Suppressor macrophage (primary cell): ENCODE measurements around the gene ING5.
"Not testable (repeated sequence)": the region's sequence is repeated elsewhere in the genome, so short reads cannot be mapped to it uniquely, and the experiment has no call there.

Experiments used
- DNase-seq, 4 experiments: peaks; one replicate each; pipeline ENCODE4 v3.0.0-alpha.2; 2020 to 2022

ING5 gene

DNA sequence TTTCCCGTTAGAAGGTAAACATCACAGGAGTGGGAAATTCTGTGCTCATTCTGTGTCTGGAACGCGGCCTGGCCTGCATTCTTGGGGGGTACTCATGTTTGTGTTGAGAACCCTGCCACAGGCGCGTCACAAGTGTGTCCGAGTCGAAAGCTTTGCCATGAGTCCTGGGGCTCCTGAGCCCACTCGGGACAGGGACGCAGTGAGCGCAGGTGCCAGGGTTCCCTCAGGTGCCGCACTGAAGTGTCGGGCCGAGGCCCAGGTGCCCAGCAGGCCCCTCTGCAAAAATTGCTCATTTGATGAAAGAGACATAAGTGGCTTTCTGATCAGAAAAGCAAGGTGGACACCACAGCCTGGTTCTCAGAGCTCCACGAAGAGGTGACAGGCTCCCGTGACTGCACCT lies 37.3 kb downstream of the ING5 start:
- DNase-seq, result no peak

DNA sequence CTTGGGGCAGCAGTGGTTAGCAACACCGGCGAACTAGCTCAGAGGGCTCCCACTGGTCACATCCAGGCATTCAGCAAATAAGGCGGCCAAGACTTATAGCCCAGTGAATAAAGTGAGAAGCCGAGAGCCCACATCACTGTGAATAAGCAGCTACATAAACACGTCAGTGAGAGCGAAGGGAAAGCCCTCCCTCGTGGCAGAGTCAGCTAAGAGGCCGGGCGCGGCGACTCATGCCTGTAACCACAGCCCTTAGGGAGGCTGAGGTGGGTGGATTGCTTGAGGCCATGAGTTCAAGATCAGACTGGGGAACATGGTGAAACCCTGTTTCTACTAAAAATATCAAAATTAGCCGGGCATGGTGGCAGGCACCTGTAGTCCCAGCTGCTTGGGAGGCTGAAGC lies 37.8 kb downstream of the ING5 start:
- DNase-seq, result peak; percentile 32 to 74 (median 56)

DNA sequence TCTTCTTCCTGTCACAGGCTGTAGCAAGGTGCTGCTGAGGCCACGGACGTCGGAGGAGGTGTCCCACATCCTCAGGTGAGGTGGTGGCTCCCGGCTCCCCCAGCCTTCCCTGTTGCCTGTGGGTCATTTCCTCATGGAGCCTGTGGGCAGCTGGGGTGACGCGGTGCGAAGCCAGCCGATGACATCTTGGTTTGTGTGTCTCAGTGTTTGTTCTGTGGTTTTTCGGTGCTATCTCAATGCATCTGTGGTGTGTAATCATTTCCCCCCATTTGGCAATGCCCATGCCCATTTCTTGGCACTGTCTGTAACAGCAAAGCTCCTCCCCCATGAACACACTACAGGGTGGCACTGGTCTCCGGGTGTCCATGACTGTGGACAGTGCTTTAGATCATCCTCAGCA lies 39.2 kb downstream of the ING5 start:
- DNase-seq, result peak; percentile 53 to 87 (median 72)

DNA sequence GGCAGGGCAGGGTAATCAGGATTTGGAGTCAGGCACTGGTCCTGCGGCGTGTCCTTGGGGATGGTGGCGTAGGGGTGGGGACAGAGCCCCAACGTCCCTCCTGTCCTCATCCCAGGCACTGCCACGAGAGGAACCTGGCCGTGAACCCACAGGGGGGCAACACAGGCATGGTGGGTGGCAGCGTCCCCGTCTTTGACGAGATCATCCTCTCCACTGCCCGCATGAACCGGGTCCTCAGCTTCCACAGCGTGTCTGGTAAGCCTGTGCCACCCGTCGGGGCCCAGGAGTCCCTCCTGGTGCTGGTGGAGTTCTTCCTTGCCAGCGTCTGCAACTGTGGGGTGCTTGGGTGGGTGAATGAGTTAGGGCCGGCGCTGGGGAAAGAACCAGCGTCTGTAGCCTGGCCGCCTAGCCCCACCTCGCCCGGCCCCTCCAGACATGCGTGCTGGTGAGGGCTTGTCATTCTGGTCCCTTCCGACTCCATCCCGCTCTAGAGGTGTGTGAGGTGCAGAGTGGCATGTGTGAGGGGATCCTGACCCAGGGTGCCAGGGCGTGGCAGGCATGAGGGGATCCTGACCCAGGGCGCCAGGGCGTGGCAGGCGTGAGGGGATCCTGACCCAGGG lies 40.6 kb downstream of the ING5 start:
- no peak for DNase-seq

DNA sequence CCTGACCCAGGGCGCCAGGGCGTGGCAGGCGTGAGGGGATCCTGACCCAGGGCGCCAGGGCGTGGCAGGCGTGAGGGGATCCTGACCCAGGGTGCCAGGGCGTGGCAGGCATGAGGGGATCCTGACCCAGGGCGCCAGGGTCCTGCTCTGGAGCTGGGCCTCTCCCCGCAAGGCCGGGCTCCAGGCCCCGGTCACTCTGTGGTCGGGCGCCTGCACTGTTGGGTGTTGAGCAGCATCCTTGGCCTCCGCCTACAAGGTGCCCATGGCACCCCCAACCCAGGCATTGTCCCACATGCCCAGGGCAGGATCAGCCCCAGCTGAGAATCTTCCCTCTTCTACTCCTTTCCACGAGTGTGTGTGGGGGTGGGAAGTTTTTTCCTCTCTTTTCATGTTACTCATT lies 41.2 kb downstream of the ING5 start:
- not testable (repeated sequence) for DNase-seq

DNA sequence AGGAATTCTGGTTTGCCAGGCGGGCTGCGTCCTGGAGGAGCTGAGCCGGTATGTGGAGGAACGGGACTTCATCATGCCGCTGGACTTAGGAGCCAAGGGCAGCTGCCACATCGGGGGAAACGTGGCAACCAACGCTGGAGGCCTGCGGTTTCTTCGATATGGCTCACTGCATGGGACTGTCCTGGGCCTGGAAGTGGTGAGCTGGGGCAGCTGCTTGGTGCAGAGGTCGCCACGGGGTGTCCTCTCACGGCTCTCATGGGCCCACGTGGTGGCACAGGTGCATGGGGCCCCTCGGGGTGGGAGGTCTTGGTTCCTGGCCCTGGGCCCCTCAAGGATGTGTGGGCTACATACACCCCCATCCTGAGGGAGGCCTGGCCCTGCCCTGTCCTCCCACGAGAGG lies 41.8 kb downstream of the ING5 start:
- DNase-seq, result no peak

DNA sequence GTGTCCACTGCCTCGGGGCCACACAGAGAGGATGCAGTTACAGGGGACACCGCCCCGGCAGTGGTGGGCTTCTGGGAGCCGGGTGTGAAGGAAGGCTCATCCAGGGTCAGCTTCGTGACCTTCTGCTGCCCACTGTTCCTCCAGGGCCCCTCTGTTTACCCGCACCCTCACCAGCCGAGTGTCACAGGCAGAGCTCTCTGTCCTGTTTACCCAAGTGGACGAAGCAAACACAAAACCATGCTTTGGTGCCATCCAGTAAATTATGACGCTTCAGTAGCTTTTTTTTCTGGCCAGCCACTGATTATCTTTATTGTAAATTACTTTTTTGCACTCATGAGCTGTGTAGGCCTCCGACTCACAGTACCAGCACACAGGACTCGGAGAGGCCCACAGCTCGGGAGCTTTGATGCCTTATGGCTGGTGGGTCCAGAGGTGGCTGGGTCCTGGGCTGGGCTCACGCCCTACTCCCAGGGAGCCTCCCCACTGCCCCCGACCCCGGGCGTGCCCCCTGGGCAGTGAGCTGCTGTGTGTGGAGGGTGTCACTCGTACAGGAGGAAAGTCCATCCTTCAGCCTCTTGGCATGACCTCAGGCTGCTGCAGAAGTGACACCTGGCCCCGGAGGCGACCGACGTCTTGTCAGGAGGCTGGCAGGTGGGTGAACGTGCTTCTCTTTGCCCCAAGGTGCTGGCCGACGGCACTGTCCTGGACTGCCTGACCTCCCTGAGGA lies 42.4 kb downstream of the ING5 start:
- DNase-seq, result no peak

DNA sequence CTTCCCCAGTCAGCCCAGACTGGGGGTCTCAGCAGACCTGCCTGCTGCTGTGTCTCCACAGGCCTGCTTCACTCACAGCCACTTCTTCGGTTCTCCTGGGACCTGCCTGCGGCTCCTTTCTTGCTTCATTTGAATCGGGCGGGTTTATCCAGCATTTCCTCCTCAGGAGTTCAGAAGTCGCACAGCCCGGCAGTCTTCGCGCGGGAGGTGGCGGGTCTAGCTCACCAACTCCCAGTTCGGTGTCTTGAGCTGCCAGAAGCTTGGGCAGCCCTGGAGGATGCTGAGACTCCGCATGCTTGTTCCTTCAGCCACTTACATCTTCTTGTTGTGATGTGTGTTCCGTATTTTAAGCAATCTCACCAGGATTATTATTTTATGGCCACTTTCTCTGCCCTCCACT lies 43.4 kb downstream of the ING5 start:
- no peak for DNase-seq

DNA sequence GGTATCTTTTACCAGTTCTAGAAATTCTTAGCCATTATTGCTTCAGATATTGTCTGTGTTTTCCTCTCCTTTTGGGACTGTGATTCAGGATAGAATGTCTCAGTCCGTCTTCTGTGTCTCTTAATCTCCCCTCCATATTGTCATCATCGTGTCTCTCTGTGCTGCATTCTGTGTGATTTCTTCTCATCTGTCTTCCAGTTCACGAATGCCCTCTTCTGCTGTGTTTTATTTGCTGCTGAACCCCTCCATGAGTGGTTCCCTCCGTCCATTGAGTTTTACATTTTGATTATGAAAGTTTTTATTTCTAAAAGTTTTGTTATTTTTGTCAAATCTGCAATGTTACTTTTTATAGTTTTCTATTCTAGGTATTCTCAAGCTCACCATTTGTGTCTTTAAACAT lies 44.2 kb downstream of the ING5 start:
- DNase-seq, result no peak

DNA sequence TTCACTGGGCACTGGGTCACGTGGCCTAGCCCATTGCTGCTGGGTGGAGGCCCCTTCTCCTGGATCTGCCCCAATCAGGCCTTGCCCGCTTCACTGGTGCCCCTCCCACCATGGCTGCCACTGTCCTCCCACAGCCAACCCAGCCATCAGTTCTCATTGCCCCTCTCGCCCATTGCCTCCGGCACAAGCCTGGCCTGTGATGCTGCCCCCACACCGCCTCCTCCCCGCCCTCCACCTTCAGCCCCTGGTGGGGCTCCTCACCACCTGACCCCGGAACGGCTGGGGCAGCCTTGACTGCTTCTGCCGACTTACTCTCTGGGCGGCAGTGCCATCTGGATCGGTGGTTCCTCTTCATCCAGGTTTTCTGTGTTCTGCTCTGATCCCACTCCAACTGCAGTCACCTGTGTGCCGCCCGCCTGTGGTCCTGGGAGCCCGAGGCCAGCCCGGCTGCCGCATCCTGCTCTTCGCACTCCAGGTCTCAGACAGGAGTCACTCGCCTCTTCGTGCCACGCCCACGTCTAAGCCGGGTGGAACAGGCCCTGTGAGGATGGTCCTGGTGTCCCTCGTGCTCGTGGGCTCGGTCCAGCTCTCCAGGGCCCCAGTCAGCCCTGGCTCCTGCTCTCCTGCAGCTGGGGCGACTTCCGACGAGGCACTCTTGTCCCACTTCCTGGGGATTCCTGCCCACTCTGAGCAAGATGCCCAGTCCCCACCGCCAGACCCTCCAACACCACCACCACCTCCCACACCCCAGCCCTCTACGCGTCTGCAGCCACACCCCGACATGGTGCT lies 46.8 kb downstream of the ING5 start:
- no peak for DNase-seq

DNA sequence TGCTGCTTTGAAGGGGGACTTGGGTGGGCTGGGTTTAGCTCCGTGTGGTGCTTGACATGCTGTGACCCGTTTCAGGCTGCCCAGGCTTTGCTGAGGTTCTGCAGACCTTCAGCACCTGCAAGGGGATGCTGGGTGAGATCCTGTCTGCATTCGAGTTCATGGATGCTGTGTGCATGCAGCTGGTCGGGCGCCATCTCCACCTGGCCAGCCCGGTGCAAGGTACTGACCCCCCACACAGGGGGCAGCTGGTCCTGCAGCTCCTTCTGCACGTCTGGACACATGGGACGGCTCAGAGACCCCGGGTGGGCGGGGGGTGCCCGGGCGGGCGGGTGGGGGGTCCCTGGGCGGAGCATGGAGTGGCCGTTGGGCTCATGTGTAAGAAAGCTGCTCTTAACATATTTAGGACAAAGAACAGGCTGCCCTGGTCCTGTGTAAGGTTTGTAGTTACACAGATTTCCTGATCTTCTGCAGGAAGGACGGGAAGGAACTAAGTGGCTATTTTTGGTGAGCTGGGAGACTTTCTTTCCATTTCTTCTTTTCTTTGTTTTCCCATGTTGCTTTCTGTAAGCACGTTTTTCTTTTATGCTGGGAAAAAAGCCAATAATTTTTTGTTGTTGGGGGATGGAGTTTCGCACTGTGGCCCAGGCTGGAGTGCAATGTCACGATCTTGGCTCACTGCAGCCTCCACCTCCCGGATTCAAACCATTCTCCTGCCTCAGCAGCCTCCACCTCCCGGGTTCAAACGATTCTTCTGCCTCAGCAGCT lies 48.4 kb downstream of the ING5 start:
- DNase-seq, result no peak

DNA sequence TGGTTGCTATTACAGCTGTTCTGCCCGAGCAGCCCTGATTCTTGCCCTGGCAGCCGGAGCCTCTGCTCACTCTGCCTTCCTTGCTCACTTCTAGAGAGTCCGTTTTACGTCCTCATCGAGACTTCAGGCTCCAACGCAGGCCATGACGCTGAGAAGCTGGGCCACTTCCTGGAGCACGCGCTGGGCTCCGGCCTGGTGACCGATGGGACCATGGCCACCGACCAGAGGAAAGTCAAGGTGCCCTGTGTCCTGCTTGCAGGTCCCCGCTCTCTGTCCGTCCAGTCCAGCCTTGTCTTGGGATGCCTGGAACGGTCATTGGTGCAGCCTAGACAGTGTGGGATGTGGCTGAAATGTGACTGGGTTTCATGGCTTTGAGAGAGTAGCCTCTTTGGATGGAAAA lies 49.3 kb downstream of the ING5 start:
- no peak for DNase-seq

DNA sequence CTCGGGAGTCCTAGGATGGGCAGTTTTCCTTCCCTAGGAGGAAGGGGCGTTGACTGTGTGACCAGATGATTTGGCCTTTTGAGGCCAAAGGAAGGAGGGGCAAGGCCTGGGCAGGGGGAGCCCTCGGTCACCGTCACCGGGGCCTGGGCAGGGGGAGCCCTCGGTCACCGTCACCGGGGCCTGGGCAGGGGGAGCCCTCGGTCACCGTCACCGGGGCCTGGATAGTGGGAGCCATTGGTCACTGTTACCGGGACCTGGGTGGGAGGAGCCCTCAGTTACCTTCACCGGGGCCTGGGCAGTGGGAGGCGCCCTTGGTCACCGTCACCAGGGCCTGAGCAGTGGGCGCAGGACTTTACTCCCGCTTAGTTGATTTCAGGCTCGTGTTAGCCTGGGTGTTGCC lies 49.9 kb downstream of the ING5 start:
- DNase-seq, result no peak

DNA sequence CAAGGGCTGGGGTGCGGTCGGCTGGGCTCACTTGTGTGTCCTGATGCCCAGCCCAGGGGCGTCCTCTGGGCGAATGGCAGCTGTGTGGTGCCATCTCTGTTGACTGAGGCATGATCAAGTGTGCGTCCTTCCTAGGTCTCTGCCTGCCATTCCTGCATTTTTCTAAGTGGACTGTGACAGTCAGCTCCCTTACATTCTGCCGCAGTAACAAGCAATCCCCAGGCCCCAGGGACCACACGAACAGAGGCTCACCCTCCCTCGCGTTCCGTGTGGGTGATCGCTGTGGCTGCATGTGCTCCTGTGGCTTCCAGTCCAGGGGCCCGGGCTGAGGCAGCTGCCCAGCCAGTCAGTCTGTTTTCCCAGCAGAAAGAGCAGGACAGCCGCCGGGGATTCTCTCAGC lies 50.4 kb downstream of the ING5 start:
- no peak for DNase-seq

DNA sequence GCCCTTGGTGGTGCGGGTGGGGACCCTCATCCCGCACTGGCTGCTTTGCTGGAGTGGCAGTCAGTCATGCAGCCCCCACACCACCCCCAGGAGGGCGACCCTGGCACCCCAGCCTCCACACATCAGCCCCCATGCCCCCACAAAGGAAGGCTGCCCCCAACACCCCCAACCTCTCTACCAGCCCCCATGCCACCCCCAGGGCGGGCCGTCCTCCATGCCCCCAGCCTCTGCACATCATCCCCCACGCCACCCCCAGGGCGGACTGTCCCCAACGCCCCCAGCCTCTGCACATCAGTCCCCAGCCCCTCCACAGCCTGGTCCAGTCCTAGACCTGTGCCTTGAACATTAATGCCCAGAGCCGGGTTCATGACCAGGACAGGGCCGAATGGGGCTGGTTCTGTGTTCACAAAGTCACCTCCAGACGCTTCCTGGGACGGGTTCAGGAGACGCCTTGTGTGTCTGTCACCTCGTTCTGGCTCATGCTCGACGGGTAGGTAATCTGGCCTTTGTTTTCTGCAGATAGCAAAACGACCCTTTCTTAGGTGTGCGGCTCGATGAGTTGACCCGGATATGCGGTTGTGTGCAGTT lies 50.9 kb downstream of the ING5 start:
- no peak for DNase-seq

DNA sequence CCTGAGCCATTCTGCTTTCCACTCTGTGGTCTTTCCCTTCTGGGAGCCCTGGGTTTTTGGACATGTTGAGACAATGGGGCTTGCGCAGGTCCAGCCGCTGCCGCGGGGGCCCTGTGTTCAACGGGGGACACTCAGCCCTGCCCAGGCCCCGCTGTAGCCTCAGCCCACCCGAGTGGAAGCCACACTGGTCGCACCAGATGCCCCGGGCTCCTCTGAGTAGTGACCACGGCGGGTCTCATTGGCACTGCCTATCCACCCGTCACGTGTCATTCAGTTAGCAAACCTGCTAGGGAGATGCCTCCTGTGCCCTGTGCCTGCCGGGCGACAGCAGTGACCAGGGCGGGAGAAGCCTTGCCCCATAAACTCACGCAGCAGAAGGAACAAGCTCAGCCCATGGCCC lies 51.7 kb downstream of the ING5 start:
- DNase-seq, result no peak

DNA sequence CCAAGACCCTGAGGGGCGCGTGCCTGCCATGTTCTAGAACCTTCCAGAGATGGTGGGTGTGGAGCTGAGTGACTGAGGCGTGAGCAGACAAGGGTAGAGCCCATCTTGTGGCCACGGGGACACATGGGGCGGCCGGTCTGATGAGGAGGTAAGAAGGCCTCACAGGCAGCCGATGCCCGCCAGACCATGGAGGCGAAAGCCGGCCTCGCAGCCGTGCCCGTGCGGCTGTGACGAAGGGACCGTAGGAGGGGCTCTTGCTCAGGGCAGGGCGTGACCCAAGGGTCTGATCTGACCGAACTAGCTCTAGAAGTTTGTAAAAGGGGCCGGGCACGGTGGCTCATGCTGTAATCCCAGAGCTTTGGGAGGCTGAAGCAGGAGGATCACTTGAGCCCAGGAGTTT lies 52.2 kb downstream of the ING5 start:
- DNase-seq, result no peak

DNA sequence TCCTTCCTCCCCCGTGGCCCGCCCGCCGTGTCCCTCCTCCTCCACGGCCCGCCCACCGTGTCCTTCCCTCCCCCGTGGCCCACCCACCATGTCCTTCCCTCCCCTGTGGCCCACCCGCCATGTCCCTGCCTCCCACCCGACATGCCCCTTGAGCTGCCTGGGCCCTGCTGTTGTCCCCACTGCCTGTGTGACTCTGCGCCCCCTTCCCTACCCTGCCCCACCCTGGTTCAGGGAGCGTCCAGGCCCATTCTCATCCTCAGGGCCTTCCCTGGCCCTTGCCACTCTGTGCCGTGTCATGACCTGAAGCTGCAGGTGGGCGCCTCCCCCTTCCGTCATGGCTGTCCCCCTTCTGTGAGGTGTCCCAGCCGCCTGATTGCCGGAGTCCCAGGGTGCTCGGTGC lies 53.3 kb downstream of the ING5 start:
- no peak for DNase-seq

DNA sequence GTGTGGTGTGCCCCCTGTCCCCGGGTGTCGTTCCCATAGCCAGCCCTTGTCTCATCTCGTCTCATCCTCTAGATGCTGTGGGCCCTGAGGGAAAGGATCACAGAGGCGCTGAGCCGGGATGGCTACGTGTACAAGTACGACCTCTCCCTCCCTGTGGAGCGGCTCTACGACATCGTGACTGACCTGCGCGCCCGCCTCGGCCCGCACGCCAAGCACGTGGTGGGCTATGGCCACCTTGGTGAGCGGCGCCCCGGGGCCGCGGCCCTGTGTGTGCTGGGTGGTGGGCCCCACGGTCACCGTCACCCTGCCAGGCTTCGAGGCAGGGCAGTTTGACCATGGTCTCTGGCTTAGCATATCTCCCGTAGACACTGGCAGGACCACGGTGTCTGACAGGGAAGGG lies 53.9 kb downstream of the ING5 start:
- no peak for DNase-seq

DNA sequence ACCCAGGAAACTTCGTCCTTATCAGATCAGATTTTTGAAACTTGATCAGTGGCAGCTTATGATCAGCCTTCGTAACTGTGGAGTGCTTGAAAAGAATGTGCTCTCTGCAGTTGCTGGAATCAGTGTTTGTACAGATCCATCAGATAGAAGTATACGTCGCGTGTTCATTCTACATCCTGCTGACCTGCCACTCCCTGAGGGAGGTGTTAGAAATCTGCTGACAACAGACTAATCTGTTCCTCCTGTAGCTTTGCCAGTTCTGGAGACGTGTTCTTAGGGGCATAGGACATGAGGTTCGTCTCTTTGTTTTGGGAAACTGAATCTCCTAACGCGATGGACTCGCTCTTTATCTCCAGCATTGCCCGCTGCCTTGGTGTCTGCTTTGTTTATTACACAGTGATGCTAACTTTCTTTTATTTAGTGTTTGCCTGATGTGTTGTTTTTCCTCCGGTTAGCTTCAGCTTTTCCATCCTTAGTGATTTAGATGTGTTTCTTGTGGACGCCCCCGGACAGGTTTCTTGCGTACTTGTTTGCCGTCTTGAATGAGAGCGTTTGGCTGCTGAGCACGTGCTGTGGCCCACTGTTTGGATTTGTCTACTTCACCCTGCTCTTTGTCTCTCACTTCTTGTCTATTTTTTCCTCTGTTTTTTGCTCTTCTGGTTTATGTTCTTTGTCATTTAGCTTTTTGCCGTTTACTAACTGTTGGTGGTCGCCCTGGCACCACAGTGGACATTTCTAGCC lies 57.4 kb downstream of the ING5 start:
- no peak for DNase-seq

DNA sequence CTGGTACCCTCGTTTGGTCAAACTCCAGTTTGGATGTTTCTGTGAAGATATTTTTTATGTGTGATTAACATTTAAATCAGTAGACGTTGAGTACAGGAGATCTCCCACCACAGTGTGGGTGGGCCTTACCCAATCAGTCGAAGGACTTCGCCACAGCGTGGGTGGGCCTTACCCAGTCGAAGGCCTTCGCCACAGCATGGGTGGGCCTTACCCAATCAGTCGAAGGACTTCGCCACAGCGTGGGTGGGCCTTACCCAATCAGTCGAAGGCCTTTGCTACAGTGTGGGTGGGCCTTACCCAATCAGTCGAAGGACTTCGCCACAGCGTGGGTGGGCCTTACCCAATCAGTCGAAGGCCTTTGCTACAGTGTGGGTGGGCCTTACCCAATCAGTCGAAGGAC lies 58.1 kb downstream of the ING5 start:
- not testable (repeated sequence) for DNase-seq

DNA sequence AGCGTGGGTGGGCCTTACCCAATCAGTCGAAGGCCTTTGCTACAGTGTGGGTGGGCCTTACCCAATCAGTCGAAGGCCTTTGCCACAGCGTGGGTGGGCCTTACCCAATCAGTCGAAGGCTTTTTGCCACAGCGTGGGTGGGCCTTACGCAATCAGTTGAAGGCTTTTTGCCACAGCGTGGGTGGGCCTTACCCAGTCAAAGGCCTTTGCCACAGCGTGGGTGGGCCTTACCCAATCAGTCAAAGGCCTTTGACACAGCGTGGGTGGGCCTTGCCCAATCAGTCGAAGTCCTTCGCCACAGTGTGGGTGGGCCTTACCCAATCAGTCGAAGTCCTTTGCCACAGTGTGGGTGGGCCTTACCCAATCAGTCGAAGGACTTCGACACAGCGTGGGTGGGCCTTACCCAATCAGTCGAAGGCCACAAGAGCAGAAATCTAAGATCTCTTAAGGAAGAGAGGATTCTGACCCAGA lies 58.5 kb downstream of the ING5 start:
- DNase-seq, result peak in 3 of 4 experiments; percentile 10 to 16 (median 13)
